Panc1 (cell line): Measurements from ENCODE around the gene COX5A. TPM values are rescaled to one million over a fixed set of nuclear protein-coding genes. Genes with fewer than 3 reads are reported as not detected.

ENCODE experiments used
- total RNA-seq: library from RNA; stranded (reverse); gene quantifications from one replicate; pipeline ENCODE4 v1.2.1, GENCODE V29; 2021; ENCODE audit not compliant: unreplicated experiment

The COX5A gene
- total RNA-seq, 1 experiment from 2014 or later: 353 TPM

Other genes with a start within 250 kb of the COX5A start
- 45.5 TPM for gene EDC3, start 242.0 kb downstream of the COX5A start, total RNA-seq
- gene CYP1A1, start 212.5 kb downstream of the COX5A start, total RNA-seq: 0.15 TPM
- gene CYP1A2, start 189.2 kb downstream of the COX5A start, total RNA-seq: not detected
- gene CSK, start 156.0 kb downstream of the COX5A start, total RNA-seq: 81.4 TPM
- gene LMAN1L, start 125.2 kb downstream of the COX5A start, total RNA-seq: not detected
- gene CPLX3, start 111.4 kb downstream of the COX5A start, total RNA-seq: not detected
- gene ULK3, start 94.9 kb downstream of the COX5A start, total RNA-seq: 73.3 TPM
- gene SCAMP2, start 64.7 kb downstream of the COX5A start, total RNA-seq: 121 TPM
- gene MPI, start 48.0 kb downstream of the COX5A start, total RNA-seq: 45.8 TPM
- 68.6 TPM for gene FAM219B, start 31.2 kb downstream of the COX5A start, total RNA-seq
- 40.1 TPM for gene RPP25, start 18.7 kb upstream of the COX5A start, total RNA-seq
- gene SCAMP5, start 57.5 kb upstream of the COX5A start, total RNA-seq: 11.2 TPM
- gene PPCDC, start 85.5 kb upstream of the COX5A start, total RNA-seq: 26.1 TPM